NCI-H187 treated with DMSO at 0.1 percent for 48 hours (cell line): ENCODE results near the gene XPC.
"Not testable (repeated sequence)": the region's sequence is repeated elsewhere in the genome, so short reads cannot be mapped to it uniquely, and the experiment has no call there.

Experiments
- DNase-seq: peaks from one replicate; lab custom pipeline; 2025; lab: John Stamatoyannopoulos, UW

Gene XPC

DNA sequence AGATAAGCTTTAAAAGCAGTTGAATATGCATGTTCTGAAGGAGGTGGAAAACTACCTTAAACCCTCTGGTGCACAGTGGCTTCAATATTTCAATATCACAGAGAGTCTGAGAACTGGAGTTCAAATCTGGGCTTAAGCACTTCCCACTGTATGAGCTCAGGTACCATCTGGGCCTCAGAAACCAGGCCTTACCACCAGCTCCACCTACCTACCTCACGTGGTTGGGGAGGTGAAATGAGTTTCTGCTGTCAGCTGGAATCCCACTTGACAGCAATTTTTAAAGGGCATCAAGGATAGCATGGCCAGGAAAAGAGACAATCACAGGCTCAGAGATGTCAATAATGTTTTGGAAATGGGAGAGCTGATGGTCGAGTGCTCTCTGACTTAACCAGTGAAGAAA is 58.8 kb downstream of the XPC start:
- no peak for DNase-seq

DNA sequence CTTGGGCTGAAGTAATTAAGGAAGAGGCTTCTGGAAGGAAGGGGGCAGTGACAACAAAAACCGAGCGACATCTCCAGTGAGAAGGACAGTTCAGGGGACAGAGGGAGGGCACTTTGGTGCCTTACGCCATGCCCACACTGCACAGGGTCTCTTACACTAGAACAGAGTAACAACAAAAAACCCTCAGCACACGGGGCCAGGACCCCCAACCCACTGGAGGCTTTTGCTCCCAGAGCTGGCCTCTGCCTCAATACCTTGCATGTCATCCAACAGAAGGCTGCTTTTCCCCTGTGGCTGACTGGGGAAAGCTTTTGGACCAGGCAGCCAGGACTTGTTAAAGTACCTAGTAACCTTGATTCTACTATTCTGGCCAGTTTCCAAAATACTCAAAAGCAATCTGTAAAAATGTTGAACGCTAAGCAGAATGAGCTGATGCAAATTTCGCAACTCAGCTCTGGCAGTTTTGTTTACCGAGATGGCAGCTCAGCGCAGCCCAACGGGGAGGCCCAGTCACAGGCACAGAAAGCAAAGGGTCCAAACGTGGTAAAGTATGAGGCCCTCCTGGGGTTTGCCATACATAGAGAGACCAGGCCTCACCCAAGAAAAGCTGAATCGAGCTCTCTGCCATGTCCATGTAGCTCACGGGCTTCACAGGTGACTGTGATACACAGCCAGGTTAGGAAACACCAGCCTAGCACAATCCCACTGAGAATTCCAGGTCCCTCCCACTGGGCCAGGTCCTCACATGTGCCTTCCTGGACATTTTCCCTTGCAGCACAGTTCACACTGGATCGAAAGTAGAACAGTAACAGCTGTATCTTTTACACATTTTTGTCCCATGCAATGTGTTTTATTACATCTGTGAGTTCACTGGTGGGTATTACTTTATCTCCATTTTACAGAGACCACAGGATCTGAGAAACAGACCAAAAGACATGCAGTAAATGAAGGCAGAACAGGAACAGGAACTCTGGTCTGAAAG is 59.7 kb downstream of the XPC start:
- no peak for DNase-seq

DNA sequence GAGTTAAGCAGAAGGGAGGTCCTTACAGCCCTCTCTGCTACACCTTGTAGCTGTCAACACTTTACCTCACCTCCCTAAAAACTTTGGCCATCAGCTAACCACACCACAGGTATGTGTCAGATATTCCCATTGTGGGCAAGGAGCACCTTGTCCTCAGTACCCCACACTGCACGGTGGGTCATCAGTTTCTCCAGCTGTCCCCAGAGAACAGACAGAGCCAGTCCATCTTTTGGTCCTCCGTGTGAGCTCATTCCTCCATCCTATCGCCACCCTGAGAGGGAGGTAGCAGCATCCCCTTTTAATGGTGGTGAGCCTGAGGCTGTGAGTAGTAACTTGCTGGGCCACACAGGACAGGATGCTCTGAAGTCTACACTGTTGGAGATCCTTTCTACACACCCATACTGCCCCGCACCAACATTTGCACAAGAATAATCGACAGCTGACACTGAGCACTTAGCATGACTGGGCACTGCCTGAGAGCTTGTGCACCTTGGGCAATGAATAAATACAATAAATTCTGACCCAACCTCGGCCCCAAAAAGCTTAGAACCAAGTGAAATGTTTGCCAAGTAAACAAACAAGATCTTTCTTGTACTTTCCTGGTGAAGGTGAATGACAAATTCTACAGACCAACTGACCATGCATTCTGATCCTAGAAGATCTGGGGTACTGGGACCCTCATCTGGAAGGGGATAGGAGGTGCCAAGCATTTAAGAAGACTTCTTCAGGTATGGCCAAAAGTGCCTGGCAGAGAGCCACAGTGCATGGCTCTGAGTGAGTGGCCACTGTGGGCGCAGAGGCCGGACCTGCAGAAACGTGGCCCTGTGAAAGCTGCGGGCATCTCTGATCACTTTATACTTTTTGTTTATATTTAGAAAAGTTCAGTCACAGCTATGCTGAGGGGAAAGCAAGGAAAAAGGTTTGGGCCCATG is 60.7 kb downstream of the XPC start:
- no peak for DNase-seq

DNA sequence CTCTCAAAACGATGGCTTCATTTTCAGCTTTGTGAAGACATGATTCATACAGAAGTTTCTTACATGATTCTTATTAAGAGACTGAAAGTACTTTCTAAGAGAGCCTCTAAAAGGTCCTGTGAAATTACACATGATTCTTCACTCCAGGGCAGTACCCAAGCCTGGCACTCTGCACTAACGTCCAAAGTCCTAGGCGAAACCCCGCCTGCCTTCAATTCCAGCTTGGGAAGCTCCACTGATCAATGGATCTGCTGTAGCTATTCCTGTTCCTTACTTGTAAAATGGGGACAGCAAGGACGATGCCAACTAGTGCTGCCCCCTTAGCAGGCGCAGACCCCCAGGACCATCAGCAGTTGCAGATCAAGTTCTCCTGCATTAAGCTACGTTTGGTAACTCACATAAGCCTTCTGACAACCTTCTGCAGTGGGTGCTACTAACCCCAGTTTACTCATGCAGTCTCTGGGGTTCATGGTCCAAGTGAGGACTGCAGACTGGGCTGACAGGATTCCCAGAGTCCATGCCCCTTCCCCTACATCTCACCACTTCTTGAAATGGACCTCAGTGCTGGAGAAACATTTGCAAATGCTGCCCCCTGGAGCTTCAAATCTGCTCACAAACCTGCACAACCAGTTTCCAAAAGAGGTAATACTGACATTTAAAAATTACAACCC is 64.3 kb downstream of the XPC start:
- no peak for DNase-seq

DNA sequence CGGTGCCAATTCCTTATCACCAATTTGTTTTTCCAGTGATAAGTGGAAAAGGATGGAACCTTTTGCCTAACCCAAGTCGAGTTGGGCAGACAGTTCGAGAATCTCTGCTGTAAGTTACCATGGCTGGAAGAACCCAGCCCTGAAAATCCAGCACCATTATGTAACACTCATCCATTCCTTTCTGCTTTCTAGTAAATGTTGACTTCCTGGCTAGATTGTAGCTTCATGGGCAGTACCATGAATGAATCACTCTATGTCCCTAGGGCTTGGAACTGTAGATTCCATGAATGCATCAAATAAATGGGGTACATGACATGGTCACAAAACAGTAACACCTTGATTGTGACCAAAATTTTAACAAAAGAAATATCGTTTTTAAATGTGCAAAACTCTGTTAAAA is 67.7 kb downstream of the XPC start:
- DNase-seq: no peak

DNA sequence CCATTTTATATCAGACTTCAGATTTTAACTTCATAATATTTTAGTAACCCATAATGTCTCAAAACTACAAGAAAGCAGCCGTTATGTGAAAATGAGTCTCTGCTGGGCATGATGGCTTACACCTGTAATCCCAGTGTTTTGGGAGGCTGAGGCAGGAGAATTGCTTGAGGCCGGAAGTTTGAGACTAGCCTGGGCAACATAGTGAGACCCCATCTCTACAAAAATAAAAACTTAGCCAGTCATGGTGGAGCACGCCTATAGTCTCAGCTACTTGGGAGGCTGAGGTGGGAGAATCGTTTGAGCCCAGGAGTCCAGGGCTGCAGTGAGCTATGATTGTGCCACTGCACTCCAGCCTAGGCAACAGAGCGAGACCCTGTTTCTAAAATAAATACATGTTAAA is 68.6 kb downstream of the XPC start:
- not testable (repeated sequence) for DNase-seq

DNA sequence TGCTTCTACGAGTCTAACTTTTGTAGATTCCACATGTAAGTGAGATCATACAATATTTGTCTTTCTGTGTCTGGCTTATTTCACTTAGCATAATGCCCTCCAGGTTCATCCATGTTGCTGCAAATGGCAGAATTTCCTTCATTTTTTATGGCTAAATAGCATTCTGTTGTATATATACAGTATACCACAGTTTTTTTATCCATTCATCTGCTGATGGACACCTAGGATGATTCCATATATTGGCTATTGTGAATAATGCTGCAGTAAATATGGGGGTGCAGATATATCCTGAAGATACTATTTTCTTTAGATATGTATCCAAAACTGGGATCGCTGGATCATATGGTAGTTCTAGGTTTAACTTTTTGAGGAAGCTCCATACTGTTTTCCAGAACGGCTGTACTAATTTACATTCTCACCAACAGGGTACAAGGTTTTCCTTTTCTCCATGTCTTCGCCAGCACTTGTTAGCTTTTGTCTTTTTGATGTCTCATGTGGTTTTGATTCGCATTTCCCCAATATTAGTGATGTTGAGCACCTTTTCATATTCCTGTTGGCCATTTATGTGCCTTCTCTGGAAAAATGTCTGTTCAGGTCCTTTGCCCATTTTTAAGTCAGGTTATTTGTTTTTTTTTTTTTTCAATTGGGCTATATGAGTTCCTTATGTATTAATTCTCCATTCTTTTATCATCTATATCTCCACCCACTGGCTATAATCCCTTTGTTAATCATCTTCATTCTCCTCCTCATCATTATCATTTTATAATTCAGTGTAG is 80.6 kb downstream of the XPC start:
- no peak for DNase-seq

DNA sequence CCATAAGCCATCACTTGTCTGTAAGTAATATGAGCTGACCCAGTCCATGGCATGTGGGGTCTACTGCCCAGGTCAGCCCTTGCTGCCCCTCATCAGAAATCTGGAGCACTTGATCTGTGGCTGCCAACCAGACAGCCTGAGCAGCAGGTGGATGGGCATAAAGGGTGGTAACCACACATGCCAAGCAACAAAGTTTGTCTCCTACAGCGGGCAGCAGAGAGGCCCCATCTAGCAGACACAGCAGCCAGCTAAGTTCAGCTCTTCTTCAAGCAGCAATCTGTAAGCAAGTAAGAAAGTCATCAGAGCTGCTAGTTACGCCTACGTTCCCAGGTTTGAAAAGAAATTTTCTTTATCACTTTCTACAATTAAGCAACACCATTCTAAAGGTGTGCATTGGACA is 81.7 kb downstream of the XPC start:
- no peak for DNase-seq
